AG04449 (cell line): ENCODE data around the gene ROCK2.
"Not testable (repeated sequence)": the region's sequence is repeated elsewhere in the genome, so short reads cannot be mapped to it uniquely, and the experiment has no call there.

ENCODE experiments used
- CTCF ChIA-PET: fragments of 350-600 bp; formaldehyde crosslinking; extraction: SDS; loops from one replicate; lab custom pipeline; 2021; ENCODE audit warnings: antibody characterized with exemption; lab: Yijun Ruan, JAX
- POLR2A ChIA-PET: fragments of 400-600, 350-600 bp; formaldehyde crosslinking; extraction: SDS; loops from one replicate; lab custom pipeline; 2020; ENCODE audit warnings: antibody characterized with exemption, inconsistent platforms; lab: Yijun Ruan, JAX
- DNase-seq: peaks from one replicate; pipeline ENCODE4 v3.0.0-alpha.2; 2010; ENCODE audit warnings: low read depth, low spot score
- H3K4me3 ChIP-seq: 2 replicates; pipeline ENCODE4 v1.5.1; 2011; ENCODE audit warnings: low read depth, mild to moderate bottlenecking, control low read depth, low read length
- CTCF ChIP-seq: IDR thresholded peaks from one replicate; pipeline ENCODE4 v1.5.1; 2011; ENCODE audit warnings: mild to moderate bottlenecking, moderate library complexity, low read length, control low read depth, inconsistent platforms; ENCODE audit not compliant: insufficient read depth; ENCODE audit errors: missing control alignments

The ROCK2 gene

GRCh38 chr2:11236335-11236734 is 108.1 kb downstream of the ROCK2 start:
- POLR2A ChIA-PET = no interaction called here
- no peak for TF ChIP-seq CTCF
- H3K4me3 ChIP-seq = no peak overlapping the region
- no peak for DNase-seq
- CTCF ChIA-PET = interaction anchor here (0.9 to 9.7 kb wide), 6 partner anchors 16 to 216 kb away, joined by 3 to 135 read pairs (median 9); a partner anchor contains a TSS

- no peak for DNase-seq
- CTCF ChIA-PET = interaction anchor here (0.9 to 9.7 kb wide), 25 partner anchors 9 to 246 kb away, joined by 3 to 135 read pairs (median 5); a partner anchor contains a TSS
- TF ChIP-seq CTCF = no peak
- POLR2A ChIA-PET = no interaction called here
- no peak overlapping the region for H3K4me3 ChIP-seq
Measured at GRCh38 chr2:11235583-11235982, 108.9 kb downstream of the ROCK2 start.

- POLR2A ChIA-PET = no interaction called here
- CTCF ChIA-PET = interaction anchor here (0.7 to 9.7 kb wide), 40 partner anchors 9 to 348 kb away, joined by 3 to 135 read pairs (median 5); a partner anchor contains a TSS
- DNase-seq = no peak
- peak; percentile 14 for TF ChIP-seq CTCF
- no peak overlapping the region for H3K4me3 ChIP-seq
Measured at GRCh38 chr2:11234309-11234708, 110.1 kb downstream of the ROCK2 start.

GRCh38 chr2:11231193-11231592 is 113.2 kb downstream of the ROCK2 start:
- POLR2A ChIA-PET, H3K4me3 ChIP-seq, DNase-seq: not testable (repeated sequence)
- CTCF ChIA-PET = interaction anchor here (0.8 to 9.7 kb wide), 5 partner anchors 109 to 351 kb away, joined by 3 to 135 read pairs (median 13); partner anchors contain the start of gene ROCK2

DNA sequence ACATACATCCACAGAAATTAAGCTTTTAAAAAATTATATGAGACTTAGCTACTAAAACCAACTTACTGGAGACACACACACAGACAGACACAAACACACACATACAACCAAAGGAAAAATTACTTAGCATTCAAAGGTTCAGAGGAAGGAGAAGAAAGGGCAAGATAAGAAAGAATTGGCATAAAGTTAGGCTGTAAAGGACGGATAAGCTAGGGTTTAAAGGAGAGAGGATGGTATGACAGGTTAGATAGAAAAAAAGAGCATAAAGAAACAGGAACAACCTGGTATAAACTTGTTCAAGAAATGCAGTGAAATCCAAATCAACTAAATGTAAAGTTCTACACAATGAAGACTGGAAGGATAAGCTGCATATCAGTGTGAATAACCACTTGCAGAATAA is 115.7 kb downstream of the ROCK2 start:
- TF ChIP-seq CTCF = no peak
- H3K4me3 ChIP-seq = no peak overlapping the region
- no peak for DNase-seq
- ChIA-PET CTCF (interaction anchor here (1.2 to 9.7 kb wide), 9 partner anchors 9 to 396 kb away, joined by 3 to 135 read pairs (median 5); a partner anchor contains a TSS), POLR2A (no interaction called here)

GRCh38 chr2:11227595-11227994 is 116.8 kb downstream of the ROCK2 start:
- no peak for DNase-seq
- no peak overlapping the region for H3K4me3 ChIP-seq
- POLR2A ChIA-PET = no interaction called here
- TF ChIP-seq CTCF = no peak
- CTCF ChIA-PET = interaction anchor here (1.3 to 9.7 kb wide), 5 partner anchors 21 to 395 kb away, joined by 3 to 135 read pairs (median 5); a partner anchor contains a TSS

DNA sequence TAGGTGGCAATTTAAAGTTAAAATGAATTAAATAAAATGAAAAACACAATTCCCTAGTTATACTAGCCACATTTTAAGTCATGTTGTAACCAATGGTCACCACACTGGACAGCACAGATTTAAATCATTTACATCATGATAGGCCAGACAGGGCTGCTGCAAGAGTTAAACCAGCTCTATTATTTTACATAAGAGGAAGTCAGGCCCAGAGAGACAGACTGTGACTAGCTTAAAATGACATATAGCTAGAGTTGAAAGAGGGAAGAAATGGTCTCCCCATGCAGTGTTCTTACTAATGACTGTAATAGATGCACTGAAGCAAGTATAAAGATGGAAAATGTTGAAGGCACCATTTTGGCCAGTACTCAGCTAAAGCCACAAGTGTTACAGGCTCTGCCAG is 119.5 kb downstream of the ROCK2 start:
- no peak for DNase-seq
- ChIA-PET CTCF (interaction anchor here (0.8 to 2.5 kb wide), 5 partner anchors 10 to 203 kb away, joined by 3 to 12 read pairs (median 3); a partner anchor contains a TSS), POLR2A (no interaction called here)
- no peak overlapping the region for H3K4me3 ChIP-seq
- TF ChIP-seq CTCF = no peak
